IMR-90 (cell line): Measurements from ENCODE around the gene DRC3. TPM values are rescaled to one million over a fixed set of nuclear protein-coding genes. Genes with fewer than 3 reads are reported as not detected.

ENCODE experiments used
- ATAC-seq: fragments of 200-7000 bp; cut with Tn5 transposase; 2 replicates; pipeline ENCODE4 v1.9.1; 2020; ENCODE audit warnings: low read depth, mild to moderate bottlenecking, moderate library complexity
- BruUV-seq: library from RNA; stranded (reverse); fragments of 400-500 nt; replicated peaks from 2 replicates; lab custom pipeline; 2021; lab: Mats Ljungman, UMichigan
- CTCF ChIA-PET: fragments of 300-600 bp; formaldehyde crosslinking; extraction: SDS; loops from one replicate; lab custom pipeline; 2021; ENCODE audit warnings: antibody characterized with exemption; lab: Yijun Ruan, JAX
- POLR2A ChIA-PET: fragments of 300-600 bp; sonication (Branson Sonifier 250); formaldehyde crosslinking; loops from one replicate; lab custom pipeline; 2022; ENCODE audit warnings: antibody characterized with exemption; ENCODE audit not compliant: unreplicated experiment; lab: Charles Lee
- DNase-seq: peaks from one replicate; pipeline ENCODE4 v3.0.0; 2013
- H2AFZ ChIP-seq: replicated peaks from 2 replicates; pipeline ENCODE3; 2013; ENCODE audit warnings: low read length, mild to moderate bottlenecking; ENCODE audit not compliant: poor library complexity
- H2AK5ac ChIP-seq: 2 replicates; pipeline ENCODE4 v1.6.1; 2013; ENCODE audit warnings: low read depth, low read length, inconsistent platforms
- H2AK9ac ChIP-seq: replicated peaks from 2 replicates; pipeline ENCODE3; 2013; ENCODE audit warnings: mild to moderate bottlenecking, low read depth, low read length, moderate library complexity; ENCODE audit not compliant: poor library complexity
- H2BK120ac ChIP-seq: 2 replicates; pipeline ENCODE4 v1.6.1; 2013; ENCODE audit warnings: low read depth, low read length, inconsistent platforms
- H2BK15ac ChIP-seq: 3 replicates; pipeline ENCODE4 v1.6.1; 2013; ENCODE audit warnings: low read depth, low read length, inconsistent platforms
- H2BK20ac ChIP-seq: 2 replicates; pipeline ENCODE4 v1.6.1; 2013; ENCODE audit warnings: low read depth, mild to moderate bottlenecking, inconsistent platforms, low read length, moderate library complexity
- H2BK5ac ChIP-seq: 2 replicates; pipeline ENCODE4 v1.6.1; 2013; ENCODE audit warnings: mild to moderate bottlenecking, low read depth, low read length, inconsistent platforms; ENCODE audit not compliant: poor library complexity, severe bottlenecking
- H3K14ac ChIP-seq: replicated peaks from 2 replicates; pipeline ENCODE4 v1.6.1; 2013; ENCODE audit warnings: low read depth, low read length, inconsistent platforms
- H3K18ac ChIP-seq: 2 replicates; pipeline ENCODE4 v1.6.1; 2013; ENCODE audit warnings: low read depth, low read length, control low read depth
- H3K23ac ChIP-seq: 2 replicates; pipeline ENCODE4 v1.6.1; 2013; ENCODE audit warnings: low read depth, low read length, inconsistent platforms
- H3K27ac ChIP-seq: 2 replicates; pipeline ENCODE4 v1.5.1; 2013; ENCODE audit warnings: mild to moderate bottlenecking, control low read depth, low read length; ENCODE audit not compliant: insufficient read depth
- H3K27me3 ChIP-seq: 2 replicates; pipeline ENCODE4 v1.6.1; 2013; ENCODE audit warnings: low read length; ENCODE audit not compliant: control insufficient read depth, insufficient read depth
- H3K36me3 ChIP-seq: 2 replicates; pipeline ENCODE4 v1.6.1; 2013; ENCODE audit warnings: low read length, mixed read lengths; ENCODE audit not compliant: control insufficient read depth, insufficient read depth
- H3K4ac ChIP-seq: 2 replicates; pipeline ENCODE4 v1.6.1; 2013; ENCODE audit warnings: low read depth, low read length, inconsistent platforms
- H3K4me1 ChIP-seq: 2 replicates; pipeline ENCODE4 v1.6.1; 2013; ENCODE audit warnings: low read length, mixed read lengths; ENCODE audit not compliant: control insufficient read depth, insufficient read depth
- H3K4me2 ChIP-seq: 2 replicates; pipeline ENCODE4 v1.6.1; 2013; ENCODE audit warnings: low read depth, mild to moderate bottlenecking, control low read depth, low read length, moderate library complexity
- H3K4me3 ChIP-seq: 2 replicates; pipeline ENCODE4 v1.5.1; 2013; ENCODE audit warnings: low read depth, mild to moderate bottlenecking, control low read depth, low read length, moderate library complexity; ENCODE audit not compliant: insufficient read depth
- H3K56ac ChIP-seq: 2 replicates; pipeline ENCODE4 v1.6.1; 2013; ENCODE audit warnings: low read length, inconsistent platforms; ENCODE audit not compliant: insufficient read depth; ENCODE audit errors: extremely low read depth
- H3K79me1 ChIP-seq, 2 experiments: 2 replicates each; pipeline ENCODE4 v1.6.1; 2013; ENCODE audit warnings: low read length in 2 of 2, inconsistent platforms in 1 of 2, low read depth in 1 of 2
- H3K9ac ChIP-seq: 2 replicates; pipeline ENCODE4 v1.6.1; 2013; ENCODE audit warnings: low read depth, low read length, control low read depth
- H3K9me1 ChIP-seq: 2 replicates; pipeline ENCODE4 v1.6.1; 2013; ENCODE audit warnings: low read length, inconsistent platforms; ENCODE audit not compliant: insufficient read depth
- H3K9me3 ChIP-seq: 2 replicates; pipeline ENCODE4 v1.6.1; 2013; ENCODE audit warnings: low read length; ENCODE audit not compliant: control insufficient read depth, insufficient read depth
- H4K20me1 ChIP-seq: 2 replicates; pipeline ENCODE4 v1.6.1; 2013; ENCODE audit warnings: low read length, inconsistent platforms; ENCODE audit not compliant: insufficient read depth
- H4K5ac ChIP-seq: 2 replicates; pipeline ENCODE4 v1.6.1; 2013; ENCODE audit warnings: mild to moderate bottlenecking, low read depth, low read length, control low read depth
- H4K8ac ChIP-seq, 2 experiments: 2 replicates each; pipeline ENCODE4 v1.6.1; 2013; ENCODE audit warnings: low read depth in 2 of 2, low read length in 2 of 2, control low read depth in 1 of 2, inconsistent platforms in 1 of 2
- H4K91ac ChIP-seq: 2 replicates; pipeline ENCODE4 v1.6.1; 2013; ENCODE audit warnings: low read depth, low read length, inconsistent platforms; ENCODE audit not compliant: insufficient read depth
- BHLHE40 ChIP-seq: fragments of 150-350 bp; IDR thresholded peaks from 2 replicates; pipeline ENCODE4 v1.6.1; 2016; ENCODE audit warnings: mild to moderate bottlenecking, low read depth, low read length
- CEBPB ChIP-seq: IDR thresholded peaks from 2 replicates; pipeline ENCODE4 v1.6.1; 2012; ENCODE audit warnings: low read depth, low read length, improper control_type of control experiment
- CHD1 ChIP-seq: IDR thresholded peaks from 2 replicates; pipeline ENCODE4 v1.6.1; 2012; ENCODE audit warnings: low read depth, low read length, improper control_type of control experiment
- CTCF ChIP-seq: conservative IDR thresholded peaks from 2 replicates; pipeline ENCODE4 v1.5.1; 2012; ENCODE audit warnings: mild to moderate bottlenecking, low read depth, low read length, improper control_type of control experiment
- ELK1 ChIP-seq: fragments of 150-350 bp; IDR thresholded peaks from 2 replicates; pipeline ENCODE4 v1.6.1; 2016; ENCODE audit warnings: low read depth, mild to moderate bottlenecking, low read length, moderate library complexity, borderline replicate concordance
- FOS ChIP-seq: fragments of 150-350 bp; IDR thresholded peaks from 2 replicates; pipeline ENCODE4 v1.6.1; 2016; ENCODE audit warnings: low read depth, low read length
- MAFK ChIP-seq: IDR thresholded peaks from 2 replicates; pipeline ENCODE4 v1.6.1; 2012; ENCODE audit warnings: low read depth, low read length, improper control_type of control experiment
- MAZ ChIP-seq: IDR thresholded peaks from 2 replicates; pipeline ENCODE4 v1.6.1; 2012; ENCODE audit warnings: low read depth, mild to moderate bottlenecking, low read length, improper control_type of control experiment, moderate library complexity, borderline replicate concordance
- MXI1 ChIP-seq: IDR thresholded peaks from 2 replicates; pipeline ENCODE4 v1.6.1; 2012; ENCODE audit warnings: low read depth, mild to moderate bottlenecking, low read length, moderate library complexity, borderline replicate concordance
- NFE2L2 ChIP-seq: fragments of 150-350 bp; IDR thresholded peaks from 2 replicates; pipeline ENCODE4 v1.6.1; 2016; ENCODE audit warnings: low read depth, mild to moderate bottlenecking, low read length
- POLR2A ChIP-seq: IDR thresholded peaks from 2 replicates; pipeline ENCODE4 v1.6.1; 2012; ENCODE audit warnings: mild to moderate bottlenecking, low read depth, low read length
- RAD21 ChIP-seq: IDR thresholded peaks from 2 replicates; pipeline ENCODE4 v1.6.1; 2012; ENCODE audit warnings: low read length, improper control_type of control experiment
- RCOR1 ChIP-seq: IDR thresholded peaks from 2 replicates; pipeline ENCODE4 v1.6.1; 2012; ENCODE audit warnings: mild to moderate bottlenecking, low read length, improper control_type of control experiment; ENCODE audit not compliant: insufficient replicate concordance
- RFX5 ChIP-seq: IDR thresholded peaks from 2 replicates; pipeline ENCODE4 v1.8.0; 2012; ENCODE audit warnings: low read depth, mild to moderate bottlenecking, low read length, moderate library complexity
- SMC3 ChIP-seq: fragments of 150-350 bp; IDR thresholded peaks from 2 replicates; pipeline ENCODE4 v1.6.1; 2016; ENCODE audit warnings: low read depth, mild to moderate bottlenecking, antibody characterized with exemption, low read length, moderate library complexity
- USF2 ChIP-seq: fragments of 150-350 bp; IDR thresholded peaks from 2 replicates; pipeline ENCODE4 v1.6.1; 2017; ENCODE audit warnings: mild to moderate bottlenecking, antibody characterized with exemption, low read length, low read depth
- WGBS, 2 experiments: methylation state at CpG; one replicate each; pipeline versions ENCODE4 v1.1.5 to v1.1.7; 2013; ENCODE audit warnings: missing lambda C conversion rate in 2 of 2; ENCODE audit not compliant: insufficient read length in 1 of 2; ENCODE audit errors: extremely low coverage in 2 of 2; 5-methylcytosine and 5-hydroxymethylcytosine counted together
- dilution Hi-C: fragments of 300-500 bp; cut with HindIII; formaldehyde crosslinking; loops from one replicate; pipeline ENCODE4 v1.14.3; 2018; ENCODE audit warnings: low sequenced_read_pairs; ENCODE audit not compliant: unreplicated experiment
- in situ Hi-C: fragments of 300-500 bp; cut with MboI; formaldehyde crosslinking; loops from 3 replicates; pipeline ENCODE4 v1.14.3; 2019; ENCODE audit warnings: low sequenced_read_pairs, inconsistent platforms, mixed read lengths
- intact Hi-C: fragments of 100-400 bp; cut with micrococcal nuclease; formaldehyde crosslinking; loops from 2 replicates; pipeline ENCODE4 v1.10.0; 2022
- polyA plus RNA-seq, 3 experiments: library from polyadenylated mRNA; depleted of rRNA; stranded (reverse); fragments of >200 nt; gene quantifications; 2 replicates each; pipeline ENCODE4 v1.2.3, GENCODE V29; 2012; ENCODE audit warnings: low replicate concordance in 1 of 3
- total RNA-seq: library from RNA; depleted of rRNA; stranded (reverse); fragments of >200 nt; gene quantifications from 2 replicates; pipeline ENCODE4 v1.2.3, GENCODE V29; 2012

DRC3 gene
- total and polyA plus RNA-seq, 2 of the 4 experiments (the other 2 are of a cell fraction): 0.55 to 0.72 TPM

- ATAC-seq (no peak), DNase-seq (no peak)
- no peak overlapping the region for H2AK5ac ChIP-seq
- no peak overlapping the region for H3K56ac ChIP-seq
- H3K27ac ChIP-seq: no peak overlapping the region
- WGBS, 2 experiments: no CpG with 5 or more reads among the region's 2 CpGs
- H2BK120ac ChIP-seq: no peak overlapping the region
- H4K91ac ChIP-seq: no peak overlapping the region
- H2AFZ ChIP-seq: no peak overlapping the region
- no TSS peak for BruUV-seq
- H2BK15ac ChIP-seq: no peak overlapping the region
- TF ChIP-seq MXI1 (no peak), MAFK (no peak), ELK1 (no peak), NFE2L2 (no peak), FOS (no peak), BHLHE40 (no peak), CTCF (no peak), RAD21 (no peak), RFX5 (no peak), CEBPB (no peak), SMC3 (no peak), CHD1 (no peak), USF2 (no peak), RCOR1 (no peak), POLR2A (no peak), MAZ (no peak)
- dilution Hi-C loops (no loop called here), intact Hi-C loops (no loop called here), in situ Hi-C loops (no loop called here)
- H2BK5ac ChIP-seq: no peak overlapping the region
- POLR2A ChIA-PET: no interaction called here
- no peaks in the 10 kb centered on the region for H3K4me1 ChIP-seq
- peaks cover 4% of the 10 kb centered on the region; the same call in 1 of the 2 replicates for H3K9me1 ChIP-seq
- no peak overlapping the region for H3K4me3 ChIP-seq
- no peaks in the 10 kb centered on the region for H3K27me3 ChIP-seq
- no peak overlapping the region for H3K14ac ChIP-seq
- H4K5ac ChIP-seq: no peak overlapping the region
- no peak overlapping the region for H3K18ac ChIP-seq
- H3K4me2 ChIP-seq: no peak overlapping the region
- no peaks in the 10 kb centered on the region for H4K20me1 ChIP-seq
- no peak overlapping the region for H4K8ac ChIP-seq
- no peak overlapping the region for H2AK9ac ChIP-seq
- no peak overlapping the region for H3K23ac ChIP-seq
- no peaks in the 10 kb centered on the region for H3K9me3 ChIP-seq
- H3K4ac ChIP-seq: no peak overlapping the region
- H3K36me3 ChIP-seq: peaks cover 16% of the 10 kb centered on the region
- H3K9ac ChIP-seq: no peak overlapping the region
- peaks cover 0 to 6% of the 10 kb centered on the region in 2 experiments; a peak in 1 of 4 replicates for H3K79me1 ChIP-seq
- H2BK20ac ChIP-seq: no peak overlapping the region
- CTCF ChIA-PET: interaction anchor here (0.9 kb wide), 1 partner anchor 9 kb away, joined by 3 read pairs; no protein-coding TSS in a partner anchor
Observed at GRCh38 chr17:18019838-18020154, 47.1 kb downstream of the DRC3 start.
